ENCODE measurements around the gene UVRAG.

The UVRAG gene

GRCh38 chr11:75783416-75784084, 31.5 kb upstream of the UVRAG start:
- H2AFZ ChIP-seq (ENCODE audit: low read length) = no peak overlapping the region
- no peak overlapping the region for H3K9ac ChIP-seq (ENCODE audit: low read length)
- no peak overlapping the region for H3K27ac ChIP-seq (ENCODE audit: low read length)

GRCh38 chr11:75784085-75784478, 30.9 kb upstream of the UVRAG start:
- Histone ChIP-seq H3K9me2 (replicated peaks; ENCODE audit: insufficient read depth, low read length) (no peaks in the 10 kb centered on the region), H3K4me2 (ENCODE audit: low read depth, low read length) (no peak overlapping the region), H3K9me3 (replicated peaks; ENCODE audit: insufficient read depth, low read length) (no peaks in the 10 kb centered on the region), H3K9ac (ENCODE audit: low read length) (no peak overlapping the region), H4K20me1 (ENCODE audit: insufficient read depth, low read length) (no peaks in the 10 kb centered on the region), H2AFZ (ENCODE audit: low read length) (no peak overlapping the region), H3K27ac (ENCODE audit: low read length) (no peak overlapping the region), H3K79me2 (ENCODE audit: low read length) (no peaks in the 10 kb centered on the region), H3F3A (ENCODE audit: insufficient read depth, low read length) (no peaks in the 10 kb centered on the region), H3K4me3 (ENCODE audit: low read length) (no peak overlapping the region), H3K4me1 (ENCODE audit: low read length) (no peaks in the 10 kb centered on the region), H3K27me3 (replicated peaks; ENCODE audit: insufficient read depth, low read length) (no peaks in the 10 kb centered on the region), H3K36me3 (replicated peaks; ENCODE audit: insufficient read depth, low read length) (no peaks in the 10 kb centered on the region)
- no peak for TF ChIP-seq EZH2phosphoT487 (IDR thresholded peaks at IDR 0.05; ENCODE audit: low read length)
- no peak for TF ChIP-seq EZH2 (optimal IDR thresholded peaks at IDR 0.05; ENCODE audit: low read depth, low read length)
- TF ChIP-seq CTCF (IDR thresholded peaks at IDR 0.05; ENCODE audit: low read length) = no peak
- DNase-seq = no peak

More at GRCh38 chr11:75783416-75784084, 31.5 kb upstream of the UVRAG start:
- Histone ChIP-seq H4K20me1 (ENCODE audit: insufficient read depth, low read length) (no peaks in the 10 kb centered on the region), H3K36me3 (replicated peaks; ENCODE audit: insufficient read depth, low read length) (no peaks in the 10 kb centered on the region), H3K27me3 (replicated peaks; ENCODE audit: insufficient read depth, low read length) (no peaks in the 10 kb centered on the region), H3K9me2 (replicated peaks; ENCODE audit: insufficient read depth, low read length) (no peaks in the 10 kb centered on the region), H3K79me2 (ENCODE audit: low read length) (no peaks in the 10 kb centered on the region), H3K4me3 (ENCODE audit: low read length) (no peak overlapping the region), H3F3A (ENCODE audit: insufficient read depth, low read length) (no peaks in the 10 kb centered on the region), H3K4me2 (ENCODE audit: low read depth, low read length) (no peak overlapping the region), H3K9me3 (replicated peaks; ENCODE audit: insufficient read depth, low read length) (no peaks in the 10 kb centered on the region), H3K4me1 (ENCODE audit: low read length) (no peaks in the 10 kb centered on the region)
- DNase-seq = no peak
- TF ChIP-seq EZH2phosphoT487 (IDR thresholded peaks at IDR 0.05; ENCODE audit: low read length) (no peak), CTCF (IDR thresholded peaks at IDR 0.05; ENCODE audit: low read length) (no peak), EZH2 (optimal IDR thresholded peaks at IDR 0.05; ENCODE audit: low read depth, low read length) (no peak)

GRCh38 chr11:75784506-75784905, 30.5 kb upstream of the UVRAG start:
- H3F3A ChIP-seq (ENCODE audit: insufficient read depth, low read length) = no peaks in the 10 kb centered on the region
- no peaks in the 10 kb centered on the region for H4K20me1 ChIP-seq (ENCODE audit: insufficient read depth, low read length)
- no peaks in the 10 kb centered on the region for H3K4me1 ChIP-seq (ENCODE audit: low read length)
- H3K9ac ChIP-seq (ENCODE audit: low read length) = no peak overlapping the region
- no peaks in the 10 kb centered on the region for H3K27me3 ChIP-seq (replicated peaks; ENCODE audit: insufficient read depth, low read length)
- no peak overlapping the region for H3K27ac ChIP-seq (ENCODE audit: low read length)
- no peak overlapping the region for H3K4me3 ChIP-seq (ENCODE audit: low read length)
- TF ChIP-seq CTCF (IDR thresholded peaks at IDR 0.05; ENCODE audit: low read length) (no peak), EZH2 (optimal IDR thresholded peaks at IDR 0.05; ENCODE audit: low read depth, low read length) (no peak), EZH2phosphoT487 (IDR thresholded peaks at IDR 0.05; ENCODE audit: low read length) (no peak)
- H3K4me2 ChIP-seq (ENCODE audit: low read depth, low read length) = no peak overlapping the region
- no peaks in the 10 kb centered on the region for H3K9me3 ChIP-seq (replicated peaks; ENCODE audit: insufficient read depth, low read length)
- H3K36me3 ChIP-seq (replicated peaks; ENCODE audit: insufficient read depth, low read length) = no peaks in the 10 kb centered on the region
- no peak overlapping the region for H2AFZ ChIP-seq (ENCODE audit: low read length)
- no peaks in the 10 kb centered on the region for H3K9me2 ChIP-seq (replicated peaks; ENCODE audit: insufficient read depth, low read length)
- DNase-seq = no peak
- no peaks in the 10 kb centered on the region for H3K79me2 ChIP-seq (ENCODE audit: low read length)
